IMR-90 (cell line): ENCODE measurements around the gene SAYSD1. TPM values are rescaled to one million over a fixed set of nuclear protein-coding genes. Genes with fewer than 3 reads are reported as not detected.
"Not testable (repeated sequence)": the region's sequence is repeated elsewhere in the genome, so short reads cannot be mapped to it uniquely, and the experiment has no call there.

Experiments used
- ATAC-seq: fragments of 200-7000 bp; cut with Tn5 transposase; 2 replicates; pipeline ENCODE4 v1.9.1; 2020; ENCODE audit warnings: low read depth, mild to moderate bottlenecking, moderate library complexity
- BruUV-seq: library from RNA; stranded (reverse); fragments of 400-500 nt; replicated peaks from 2 replicates; lab custom pipeline; 2021; lab: Mats Ljungman, UMichigan
- CTCF ChIA-PET: fragments of 300-600 bp; formaldehyde crosslinking; extraction: SDS; loops from one replicate; lab custom pipeline; 2021; ENCODE audit warnings: antibody characterized with exemption; lab: Yijun Ruan, JAX
- POLR2A ChIA-PET: fragments of 300-600 bp; sonication (Branson Sonifier 250); formaldehyde crosslinking; loops from one replicate; lab custom pipeline; 2022; ENCODE audit warnings: antibody characterized with exemption; ENCODE audit not compliant: unreplicated experiment; lab: Charles Lee
- DNase-seq: peaks from one replicate; pipeline ENCODE4 v3.0.0; 2013
- H2AFZ ChIP-seq: replicated peaks from 2 replicates; pipeline ENCODE3; 2013; ENCODE audit warnings: low read length, mild to moderate bottlenecking; ENCODE audit not compliant: poor library complexity
- H2AK5ac ChIP-seq: 2 replicates; pipeline ENCODE4 v1.6.1; 2013; ENCODE audit warnings: low read depth, low read length, inconsistent platforms
- H2AK9ac ChIP-seq: replicated peaks from 2 replicates; pipeline ENCODE3; 2013; ENCODE audit warnings: mild to moderate bottlenecking, low read depth, low read length, moderate library complexity; ENCODE audit not compliant: poor library complexity
- H2BK120ac ChIP-seq: 2 replicates; pipeline ENCODE4 v1.6.1; 2013; ENCODE audit warnings: low read depth, low read length, inconsistent platforms
- H2BK15ac ChIP-seq: 3 replicates; pipeline ENCODE4 v1.6.1; 2013; ENCODE audit warnings: low read depth, low read length, inconsistent platforms
- H2BK20ac ChIP-seq: 2 replicates; pipeline ENCODE4 v1.6.1; 2013; ENCODE audit warnings: low read depth, mild to moderate bottlenecking, inconsistent platforms, low read length, moderate library complexity
- H2BK5ac ChIP-seq: 2 replicates; pipeline ENCODE4 v1.6.1; 2013; ENCODE audit warnings: mild to moderate bottlenecking, low read depth, low read length, inconsistent platforms; ENCODE audit not compliant: poor library complexity, severe bottlenecking
- H3K14ac ChIP-seq: replicated peaks from 2 replicates; pipeline ENCODE4 v1.6.1; 2013; ENCODE audit warnings: low read depth, low read length, inconsistent platforms
- H3K18ac ChIP-seq: 2 replicates; pipeline ENCODE4 v1.6.1; 2013; ENCODE audit warnings: low read depth, low read length, control low read depth
- H3K23ac ChIP-seq: 2 replicates; pipeline ENCODE4 v1.6.1; 2013; ENCODE audit warnings: low read depth, low read length, inconsistent platforms
- H3K27ac ChIP-seq: 2 replicates; pipeline ENCODE4 v1.5.1; 2013; ENCODE audit warnings: mild to moderate bottlenecking, control low read depth, low read length; ENCODE audit not compliant: insufficient read depth
- H3K27me3 ChIP-seq: 2 replicates; pipeline ENCODE4 v1.6.1; 2013; ENCODE audit warnings: low read length; ENCODE audit not compliant: control insufficient read depth, insufficient read depth
- H3K36me3 ChIP-seq: 2 replicates; pipeline ENCODE4 v1.6.1; 2013; ENCODE audit warnings: low read length, mixed read lengths; ENCODE audit not compliant: control insufficient read depth, insufficient read depth
- H3K4ac ChIP-seq: 2 replicates; pipeline ENCODE4 v1.6.1; 2013; ENCODE audit warnings: low read depth, low read length, inconsistent platforms
- H3K4me1 ChIP-seq: 2 replicates; pipeline ENCODE4 v1.6.1; 2013; ENCODE audit warnings: low read length, mixed read lengths; ENCODE audit not compliant: control insufficient read depth, insufficient read depth
- H3K4me2 ChIP-seq: 2 replicates; pipeline ENCODE4 v1.6.1; 2013; ENCODE audit warnings: low read depth, mild to moderate bottlenecking, control low read depth, low read length, moderate library complexity
- H3K4me3 ChIP-seq: 2 replicates; pipeline ENCODE4 v1.5.1; 2013; ENCODE audit warnings: low read depth, mild to moderate bottlenecking, control low read depth, low read length, moderate library complexity; ENCODE audit not compliant: insufficient read depth
- H3K56ac ChIP-seq: 2 replicates; pipeline ENCODE4 v1.6.1; 2013; ENCODE audit warnings: low read length, inconsistent platforms; ENCODE audit not compliant: insufficient read depth; ENCODE audit errors: extremely low read depth
- H3K79me1 ChIP-seq, 2 experiments: 2 replicates each; pipeline ENCODE4 v1.6.1; 2013; ENCODE audit warnings: low read length in 2 of 2, inconsistent platforms in 1 of 2, low read depth in 1 of 2
- H3K9ac ChIP-seq: 2 replicates; pipeline ENCODE4 v1.6.1; 2013; ENCODE audit warnings: low read depth, low read length, control low read depth
- H3K9me1 ChIP-seq: 2 replicates; pipeline ENCODE4 v1.6.1; 2013; ENCODE audit warnings: low read length, inconsistent platforms; ENCODE audit not compliant: insufficient read depth
- H3K9me3 ChIP-seq: 2 replicates; pipeline ENCODE4 v1.6.1; 2013; ENCODE audit warnings: low read length; ENCODE audit not compliant: control insufficient read depth, insufficient read depth
- H4K20me1 ChIP-seq: 2 replicates; pipeline ENCODE4 v1.6.1; 2013; ENCODE audit warnings: low read length, inconsistent platforms; ENCODE audit not compliant: insufficient read depth
- H4K5ac ChIP-seq: 2 replicates; pipeline ENCODE4 v1.6.1; 2013; ENCODE audit warnings: mild to moderate bottlenecking, low read depth, low read length, control low read depth
- H4K8ac ChIP-seq, 2 experiments: 2 replicates each; pipeline ENCODE4 v1.6.1; 2013; ENCODE audit warnings: low read depth in 2 of 2, low read length in 2 of 2, control low read depth in 1 of 2, inconsistent platforms in 1 of 2
- H4K91ac ChIP-seq: 2 replicates; pipeline ENCODE4 v1.6.1; 2013; ENCODE audit warnings: low read depth, low read length, inconsistent platforms; ENCODE audit not compliant: insufficient read depth
- WGBS, 2 experiments: methylation state at CpG; one replicate each; pipeline versions ENCODE4 v1.1.5 to v1.1.7; 2013; ENCODE audit warnings: missing lambda C conversion rate in 2 of 2; ENCODE audit not compliant: insufficient read length in 1 of 2; ENCODE audit errors: extremely low coverage in 2 of 2; 5-methylcytosine and 5-hydroxymethylcytosine counted together
- dilution Hi-C: fragments of 300-500 bp; cut with HindIII; formaldehyde crosslinking; loops from one replicate; pipeline ENCODE4 v1.14.3; 2018; ENCODE audit warnings: low sequenced_read_pairs; ENCODE audit not compliant: unreplicated experiment
- in situ Hi-C: fragments of 300-500 bp; cut with MboI; formaldehyde crosslinking; loops from 3 replicates; pipeline ENCODE4 v1.14.3; 2019; ENCODE audit warnings: low sequenced_read_pairs, inconsistent platforms, mixed read lengths
- intact Hi-C: fragments of 100-400 bp; cut with micrococcal nuclease; formaldehyde crosslinking; loops from 2 replicates; pipeline ENCODE4 v1.10.0; 2022
- polyA plus RNA-seq, 3 experiments: library from polyadenylated mRNA; depleted of rRNA; stranded (reverse); fragments of >200 nt; gene quantifications; 2 replicates each; pipeline ENCODE4 v1.2.3, GENCODE V29; 2012; ENCODE audit warnings: low replicate concordance in 1 of 3
- total RNA-seq: library from RNA; depleted of rRNA; stranded (reverse); fragments of >200 nt; gene quantifications from 2 replicates; pipeline ENCODE4 v1.2.3, GENCODE V29; 2012

The SAYSD1 gene
- total and polyA plus RNA-seq, 2 of the 4 experiments (the other 2 are of a cell fraction): 5.7 to 5.9 TPM

DNA sequence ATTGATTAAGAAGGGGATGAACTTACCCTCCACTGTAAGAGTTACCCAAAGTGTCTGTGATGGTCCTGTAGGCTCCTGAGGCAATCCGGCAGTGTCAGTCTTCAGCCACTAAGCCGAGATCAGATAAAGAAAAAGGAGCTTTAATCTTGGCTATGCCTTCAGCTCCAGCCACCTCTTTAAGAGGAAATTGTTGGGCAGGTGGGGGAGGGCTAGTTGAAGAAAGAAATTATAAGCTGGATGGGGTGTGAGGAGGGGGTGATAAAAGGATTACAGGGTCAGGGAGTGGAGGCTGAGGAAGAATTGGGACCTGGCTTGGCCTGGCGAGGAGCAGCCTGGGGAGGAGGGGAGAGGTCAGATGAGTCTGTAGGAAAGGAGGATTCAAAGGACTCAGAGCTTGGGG lies 19.8 kb upstream of the SAYSD1 start:
- H3K56ac ChIP-seq, CTCF ChIA-PET, H4K5ac ChIP-seq, H3K14ac ChIP-seq, H3K36me3 ChIP-seq, H3K9me3 ChIP-seq, H2BK5ac ChIP-seq, H3K4ac ChIP-seq, H4K20me1 ChIP-seq, H3K4me1 ChIP-seq, BruUV-seq, H3K9me1 ChIP-seq, H2BK15ac ChIP-seq, POLR2A ChIA-PET, H2BK120ac ChIP-seq, H3K9ac ChIP-seq, H3K18ac ChIP-seq, H2BK20ac ChIP-seq, dilution Hi-C loops, H4K8ac ChIP-seq, DNase-seq, H3K27me3 ChIP-seq, ATAC-seq, intact Hi-C loops, H3K4me2 ChIP-seq, H2AK5ac ChIP-seq, H3K27ac ChIP-seq, H2AFZ ChIP-seq, H3K79me1 ChIP-seq, H3K4me3 ChIP-seq, in situ Hi-C loops, H4K91ac ChIP-seq, H3K23ac ChIP-seq, H2AK9ac ChIP-seq: not testable (repeated sequence)
- WGBS, 2 experiments: 0% methylated on average over 1 of the region's 3 CpGs; no CpG with 5 or more reads in 1 of the 2 experiments
